Measurements from ENCODE around the gene GANC.

Gene GANC

DNA sequence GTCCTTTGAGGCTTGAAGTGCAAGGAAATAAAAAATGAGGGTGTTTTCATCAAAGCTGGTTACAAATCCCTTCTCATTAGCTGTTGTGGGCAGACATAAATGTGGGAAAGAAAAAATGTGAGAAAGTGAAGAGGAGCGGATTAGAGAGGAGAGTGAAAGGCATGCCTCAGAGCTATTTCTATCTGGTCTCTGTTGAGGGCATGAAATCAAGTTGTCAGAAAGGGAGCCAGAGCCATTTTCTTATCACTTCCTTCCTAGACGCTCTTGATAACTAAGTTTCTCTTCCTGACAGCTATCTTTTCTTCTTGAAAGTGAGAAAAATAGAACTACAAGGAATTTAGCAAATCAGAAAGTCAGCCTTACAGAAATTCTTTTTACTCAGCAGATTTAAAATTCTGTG is 65.5 kb downstream of the GANC start:
- no peak for DNase-seq
- H3K27ac ChIP-seq = no peak overlapping the region

DNA sequence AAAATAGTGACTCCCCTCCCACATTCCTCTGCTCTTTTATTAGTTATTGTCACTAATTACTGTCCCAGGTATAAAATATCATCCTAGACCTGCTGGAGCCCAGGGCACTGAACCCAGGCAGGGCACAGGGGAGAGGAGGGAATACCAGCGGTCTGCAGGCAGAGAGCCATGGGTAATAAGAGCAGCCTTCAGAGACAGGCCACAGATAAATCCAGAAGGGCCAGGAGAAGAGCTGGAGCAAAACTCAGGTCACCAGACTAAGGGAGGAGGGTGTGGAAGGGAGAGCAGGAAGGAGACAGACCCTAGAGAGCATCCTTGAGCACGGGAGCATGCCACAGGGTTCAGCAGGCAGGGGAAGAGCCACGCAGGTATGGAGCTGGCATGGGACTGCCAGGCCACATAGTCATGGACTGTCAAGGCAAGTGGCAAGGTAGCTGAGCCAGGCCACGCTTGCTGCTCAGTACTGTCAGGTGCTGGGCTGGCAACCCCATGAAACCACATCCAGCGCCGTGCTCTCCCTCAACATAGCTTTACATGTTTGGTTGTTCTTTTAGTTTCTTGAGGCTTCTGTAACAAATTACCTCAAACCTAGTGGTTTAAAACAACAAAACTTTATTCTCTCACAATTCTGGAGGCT is 70.7 kb downstream of the GANC start:
- TF ChIP-seq, protein P1, sequence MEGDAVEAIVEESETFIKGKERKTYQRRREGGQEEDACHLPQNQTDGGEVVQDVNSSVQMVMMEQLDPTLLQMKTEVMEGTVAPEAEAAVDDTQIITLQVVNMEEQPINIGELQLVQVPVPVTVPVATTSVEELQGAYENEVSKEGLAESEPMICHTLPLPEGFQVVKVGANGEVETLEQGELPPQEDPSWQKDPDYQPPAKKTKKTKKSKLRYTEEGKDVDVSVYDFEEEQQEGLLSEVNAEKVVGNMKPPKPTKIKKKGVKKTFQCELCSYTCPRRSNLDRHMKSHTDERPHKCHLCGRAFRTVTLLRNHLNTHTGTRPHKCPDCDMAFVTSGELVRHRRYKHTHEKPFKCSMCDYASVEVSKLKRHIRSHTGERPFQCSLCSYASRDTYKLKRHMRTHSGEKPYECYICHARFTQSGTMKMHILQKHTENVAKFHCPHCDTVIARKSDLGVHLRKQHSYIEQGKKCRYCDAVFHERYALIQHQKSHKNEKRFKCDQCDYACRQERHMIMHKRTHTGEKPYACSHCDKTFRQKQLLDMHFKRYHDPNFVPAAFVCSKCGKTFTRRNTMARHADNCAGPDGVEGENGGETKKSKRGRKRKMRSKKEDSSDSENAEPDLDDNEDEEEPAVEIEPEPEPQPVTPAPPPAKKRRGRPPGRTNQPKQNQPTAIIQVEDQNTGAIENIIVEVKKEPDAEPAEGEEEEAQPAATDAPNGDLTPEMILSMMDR (IDR thresholded peaks at IDR 0.05; ENCODE audit: low read depth, low read length) = no peak
- H3K36me3 ChIP-seq = no peaks in the 10 kb centered on the region
- H3K27ac ChIP-seq = no peak overlapping the region
- no peaks in the 10 kb centered on the region for H3K27me3 ChIP-seq (ENCODE audit: insufficient read depth, low read depth, severe bottlenecking)
- DNase-seq = no peak
- no peaks in the 10 kb centered on the region for H3K9me3 ChIP-seq (ENCODE audit: severe bottlenecking)
- H3K4me3 ChIP-seq (ENCODE audit: low read depth, low read length) = no peak overlapping the region

More for the DNA sequence above, 65.5 kb downstream of the GANC start:
- H3K27me3 ChIP-seq (ENCODE audit: insufficient read depth, low read depth, severe bottlenecking) = no peaks in the 10 kb centered on the region
- peaks cover 4% of the 10 kb centered on the region for H3K9me3 ChIP-seq (ENCODE audit: severe bottlenecking)
- H3K4me3 ChIP-seq (ENCODE audit: low read depth, low read length) = no peak overlapping the region
- no peaks in the 10 kb centered on the region for H3K36me3 ChIP-seq
- TF ChIP-seq, protein P1 (IDR thresholded peaks at IDR 0.05; ENCODE audit: low read depth, low read length) = no peak

DNA sequence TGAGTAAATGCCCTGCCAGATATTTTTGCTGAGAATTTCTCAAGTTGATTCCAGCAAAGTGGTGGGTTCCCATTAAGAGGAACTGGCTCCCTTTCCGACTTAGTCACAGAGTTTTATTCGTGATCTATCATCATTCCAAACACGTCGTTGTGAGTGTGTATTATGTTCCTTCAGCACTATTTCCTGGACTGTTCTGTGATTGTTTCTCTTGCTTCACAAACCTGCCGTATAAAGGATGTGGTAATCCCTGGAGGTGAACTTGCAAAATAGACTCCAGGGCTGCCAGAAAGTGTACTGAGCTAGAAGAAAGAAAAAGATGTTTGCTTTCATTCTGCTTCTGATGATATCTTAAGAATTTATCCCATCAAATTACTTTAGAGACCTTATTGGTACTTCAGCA is 71.8 kb downstream of the GANC start:
- H3K36me3 ChIP-seq = no peaks in the 10 kb centered on the region
- TF ChIP-seq, protein P1 (IDR thresholded peaks at IDR 0.05; ENCODE audit: low read depth, low read length) = no peak
- DNase-seq = no peak

DNA sequence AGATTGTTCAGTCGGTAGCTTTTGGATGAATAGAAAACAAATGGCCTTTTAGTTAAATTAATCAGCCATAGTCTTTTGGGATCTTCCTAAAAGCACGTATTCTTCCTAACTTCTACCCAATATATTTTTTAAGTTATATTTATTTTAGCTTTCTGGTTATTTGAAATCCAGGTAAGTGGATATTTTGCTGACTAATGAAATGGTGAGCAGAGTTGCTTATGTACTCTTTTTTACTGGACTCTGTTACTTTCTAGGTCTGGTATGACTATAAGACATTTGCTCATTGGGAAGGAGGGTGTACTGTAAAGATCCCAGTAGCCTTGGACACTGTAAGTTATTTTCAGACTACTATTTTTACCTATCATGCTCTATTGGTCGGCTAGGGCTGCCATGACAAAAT is 72.5 kb downstream of the GANC start:
- no peaks in the 10 kb centered on the region for H3K9me3 ChIP-seq (ENCODE audit: severe bottlenecking)
- no peaks in the 10 kb centered on the region for H3K36me3 ChIP-seq
- DNase-seq = no peak
- no peak overlapping the region for H3K4me3 ChIP-seq (ENCODE audit: low read depth, low read length)
- no peak overlapping the region for H3K27ac ChIP-seq
- H3K27me3 ChIP-seq (ENCODE audit: insufficient read depth, low read depth, severe bottlenecking) = no peaks in the 10 kb centered on the region
- TF ChIP-seq, protein P1 (IDR thresholded peaks at IDR 0.05; ENCODE audit: low read depth, low read length) = no peak

More for the DNA sequence above, 71.8 kb downstream of the GANC start:
- Histone ChIP-seq H3K4me3 (ENCODE audit: low read depth, low read length) (no peak overlapping the region), H3K27ac (no peak overlapping the region), H3K9me3 (ENCODE audit: severe bottlenecking) (no peaks in the 10 kb centered on the region), H3K27me3 (ENCODE audit: insufficient read depth, low read depth, severe bottlenecking) (no peaks in the 10 kb centered on the region)

DNA sequence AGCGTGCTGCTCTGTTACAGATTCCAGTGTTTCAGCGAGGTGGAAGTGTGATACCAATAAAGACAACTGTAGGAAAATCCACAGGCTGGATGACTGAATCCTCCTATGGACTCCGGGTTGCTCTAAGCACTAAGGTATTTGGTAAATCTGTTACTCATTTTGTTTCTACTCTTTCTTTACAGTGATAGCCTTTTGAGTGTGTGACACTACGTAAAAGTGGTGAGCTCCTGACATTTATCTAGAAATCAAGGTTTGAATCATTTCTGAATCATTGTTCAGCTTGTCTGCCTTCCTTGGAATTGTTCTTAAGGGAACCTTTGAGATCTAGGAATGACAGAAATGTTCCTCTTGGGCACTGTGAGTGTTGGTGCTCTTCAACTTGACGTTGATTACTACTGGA is 75.1 kb downstream of the GANC start:
- Histone ChIP-seq H3K27ac (no peak overlapping the region), H3K27me3 (ENCODE audit: insufficient read depth, low read depth, severe bottlenecking) (no peaks in the 10 kb centered on the region), H3K9me3 (ENCODE audit: severe bottlenecking) (no peaks in the 10 kb centered on the region), H3K36me3 (no peaks in the 10 kb centered on the region), H3K4me3 (ENCODE audit: low read depth, low read length) (no peak overlapping the region)
- TF ChIP-seq, protein P1 (IDR thresholded peaks at IDR 0.05; ENCODE audit: low read depth, low read length) = no peak
- DNase-seq = no peak

DNA sequence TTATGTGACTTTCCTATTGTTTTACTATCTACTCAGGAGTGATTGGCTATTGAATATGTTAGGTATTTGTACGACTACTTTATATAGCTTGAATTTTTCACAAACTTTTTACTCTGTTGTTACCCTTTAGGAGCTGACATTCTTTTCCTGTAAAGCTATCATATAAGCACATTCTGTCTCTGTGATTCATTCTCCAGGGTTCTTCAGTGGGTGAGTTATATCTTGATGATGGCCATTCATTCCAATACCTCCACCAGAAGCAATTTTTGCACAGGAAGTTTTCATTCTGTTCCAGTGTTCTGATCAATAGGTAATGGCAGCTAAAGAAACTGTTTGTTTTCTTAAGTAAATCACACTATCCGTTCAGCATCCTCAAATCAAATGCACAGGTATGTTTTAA is 76.2 kb downstream of the GANC start:
- Histone ChIP-seq H3K36me3 (no peaks in the 10 kb centered on the region), H3K4me3 (ENCODE audit: low read depth, low read length) (no peak overlapping the region), H3K9me3 (ENCODE audit: severe bottlenecking) (no peaks in the 10 kb centered on the region), H3K27ac (no peak overlapping the region), H3K27me3 (ENCODE audit: insufficient read depth, low read depth, severe bottlenecking) (no peaks in the 10 kb centered on the region)
- no peak for DNase-seq
- TF ChIP-seq, protein P1 (IDR thresholded peaks at IDR 0.05; ENCODE audit: low read depth, low read length) = no peak
